Adrenal gland (tissue), 5 donors: ENCODE results near the gene MAP3K14.

Experiments
- POLR2A ChIP-seq, 2 donors: fragments of 450-650 bp; IDR thresholded peaks; one replicate each; pipeline ENCODE4 v1.6.1; 2017; ENCODE audit warnings: antibody characterized with exemption in 2 of 2, mild to moderate bottlenecking in 2 of 2, moderate library complexity in 1 of 2
- TF ChIP-seq, protein P1 (sequence below), 6 experiments: fragments of 450-650 bp in 4 of 6; fragments of 200-600 bp in 2 of 6; sonication (generic) in 1 of 6; IDR thresholded peaks; 1 replicate in 5 of 6; 2 replicates in 1 of 6; pipeline versions ENCODE4 v1.5.1 to v1.8.0; 2016 to 2021; ENCODE audit warnings: antibody characterized with exemption in 6 of 6, mild to moderate bottlenecking in 2 of 6, moderate library complexity in 1 of 6
- donor health status: DM: no; HTN: no; CAD: no.

GRCh38 chr17:45279898-45280297 is 36.9 kb downstream of the MAP3K14 start:
- TF ChIP-seq POLR2A (IDR thresholded peaks at IDR 0.05) = no peak
- TF ChIP-seq, protein P1, sequence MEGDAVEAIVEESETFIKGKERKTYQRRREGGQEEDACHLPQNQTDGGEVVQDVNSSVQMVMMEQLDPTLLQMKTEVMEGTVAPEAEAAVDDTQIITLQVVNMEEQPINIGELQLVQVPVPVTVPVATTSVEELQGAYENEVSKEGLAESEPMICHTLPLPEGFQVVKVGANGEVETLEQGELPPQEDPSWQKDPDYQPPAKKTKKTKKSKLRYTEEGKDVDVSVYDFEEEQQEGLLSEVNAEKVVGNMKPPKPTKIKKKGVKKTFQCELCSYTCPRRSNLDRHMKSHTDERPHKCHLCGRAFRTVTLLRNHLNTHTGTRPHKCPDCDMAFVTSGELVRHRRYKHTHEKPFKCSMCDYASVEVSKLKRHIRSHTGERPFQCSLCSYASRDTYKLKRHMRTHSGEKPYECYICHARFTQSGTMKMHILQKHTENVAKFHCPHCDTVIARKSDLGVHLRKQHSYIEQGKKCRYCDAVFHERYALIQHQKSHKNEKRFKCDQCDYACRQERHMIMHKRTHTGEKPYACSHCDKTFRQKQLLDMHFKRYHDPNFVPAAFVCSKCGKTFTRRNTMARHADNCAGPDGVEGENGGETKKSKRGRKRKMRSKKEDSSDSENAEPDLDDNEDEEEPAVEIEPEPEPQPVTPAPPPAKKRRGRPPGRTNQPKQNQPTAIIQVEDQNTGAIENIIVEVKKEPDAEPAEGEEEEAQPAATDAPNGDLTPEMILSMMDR (IDR thresholded peaks at IDR 0.05) = no peak
